Skeletal muscle cell (primary cell): ENCODE measurements around the gene CA10.

Experiments used
- DNase-seq: peaks from one replicate; pipeline ENCODE4 v3.0.0-alpha.2; 2010; ENCODE audit warnings: low read depth
- H3K4me3 ChIP-seq: 2 replicates; pipeline ENCODE4 v1.5.1; 2011; ENCODE audit warnings: low read depth, mild to moderate bottlenecking, control low read depth, low read length, moderate library complexity

CA10 gene

DNA sequence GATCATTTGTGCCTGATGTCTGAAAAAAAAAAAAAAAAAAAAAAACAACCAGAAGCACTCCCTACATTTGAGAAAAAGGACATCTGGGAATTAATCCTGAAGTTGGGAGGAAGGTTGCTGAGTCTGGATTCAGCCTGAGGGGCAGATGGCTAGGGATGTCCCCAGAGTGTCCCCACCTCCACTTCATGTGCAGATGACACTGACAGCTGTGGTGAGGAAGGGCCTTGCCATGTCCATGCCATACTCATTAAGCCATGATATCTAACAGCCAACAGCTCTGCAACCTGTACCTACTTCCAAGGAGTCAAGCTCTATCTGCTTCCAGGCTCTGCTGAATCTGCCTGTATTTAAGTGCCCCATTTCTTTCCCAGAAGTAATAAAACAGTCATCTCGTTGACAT, 356.0 kb downstream of the CA10 start:
- no peak for DNase-seq
- no peak overlapping the region for H3K4me3 ChIP-seq

DNA sequence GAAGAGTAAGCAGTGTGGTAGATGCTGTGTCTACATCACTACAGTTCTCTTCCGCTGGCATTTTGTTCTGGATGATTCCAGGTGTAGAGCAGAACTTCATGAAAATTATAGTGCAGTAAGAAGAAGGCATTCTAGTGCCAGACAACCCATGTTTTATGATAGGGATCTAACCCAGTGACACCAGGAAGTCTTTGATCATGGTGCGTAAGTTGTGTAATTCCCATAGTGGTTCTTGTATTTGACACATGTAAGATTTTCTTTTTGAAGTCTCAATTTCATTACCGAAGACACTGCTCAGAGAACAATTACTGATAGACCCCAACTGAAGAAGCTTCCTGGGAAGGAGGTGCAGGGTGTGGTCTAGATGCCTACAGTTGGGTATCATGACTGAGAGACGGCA, 356.9 kb downstream of the CA10 start:
- H3K4me3 ChIP-seq = no peak overlapping the region
- DNase-seq = no peak

DNA sequence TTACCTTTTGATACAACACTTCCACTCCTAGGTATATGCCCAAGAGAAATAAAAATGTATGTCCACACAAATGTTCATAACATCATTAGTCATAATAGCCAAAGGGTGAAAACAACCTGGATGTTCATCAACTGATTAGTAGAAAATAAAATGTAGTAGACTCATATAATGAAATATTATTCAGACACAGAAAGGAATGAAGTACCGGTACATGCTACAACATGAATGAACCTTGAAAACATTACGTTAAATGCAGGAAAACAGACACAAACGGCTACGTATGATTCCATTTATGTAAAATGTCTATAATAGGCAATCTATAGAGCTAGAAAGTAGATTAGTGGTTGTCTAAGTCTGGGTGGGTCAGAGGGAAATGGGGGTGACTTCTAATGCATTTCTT, 358.5 kb downstream of the CA10 start:
- no peak for DNase-seq
- H3K4me3 ChIP-seq = no peak overlapping the region

DNA sequence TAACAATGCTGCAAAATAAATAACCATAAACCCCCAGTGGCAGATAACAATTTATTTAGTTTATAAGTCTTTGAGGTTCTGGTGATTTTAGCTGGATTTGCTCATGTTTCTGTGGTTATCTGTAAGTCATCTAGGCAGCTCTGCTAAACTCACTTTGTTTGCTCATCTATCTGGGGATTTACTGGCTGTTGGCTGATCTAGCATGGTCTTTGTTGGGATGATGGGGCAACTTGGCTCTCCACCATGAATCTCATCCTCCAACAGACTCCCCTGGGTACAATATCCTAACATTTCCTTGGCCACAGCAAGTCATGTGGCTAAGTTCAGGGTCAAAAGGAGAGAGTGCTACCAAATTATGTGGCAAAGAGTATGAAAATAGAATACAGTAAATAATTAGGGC, 359.3 kb downstream of the CA10 start:
- H3K4me3 ChIP-seq = no peak overlapping the region
- no peak for DNase-seq

DNA sequence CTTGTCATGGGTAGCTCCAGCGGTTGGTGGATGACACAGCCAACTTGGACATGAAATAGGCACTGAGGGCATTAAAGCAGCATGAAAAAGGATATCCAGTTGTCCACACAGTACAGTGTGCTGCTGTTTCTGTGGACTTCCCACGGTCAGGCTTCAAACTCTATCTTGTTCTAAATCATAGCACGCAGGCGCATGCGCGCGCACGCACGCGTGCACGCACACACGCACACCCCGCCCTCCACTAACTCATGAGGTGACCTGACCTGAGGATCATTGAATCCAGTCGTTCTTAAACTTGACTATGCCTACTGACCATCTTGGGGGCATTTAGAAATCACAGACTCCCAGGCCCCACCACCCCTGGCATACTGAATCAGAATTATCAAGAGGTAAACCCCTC, 361.4 kb downstream of the CA10 start:
- no peak for DNase-seq
- no peak overlapping the region for H3K4me3 ChIP-seq

DNA sequence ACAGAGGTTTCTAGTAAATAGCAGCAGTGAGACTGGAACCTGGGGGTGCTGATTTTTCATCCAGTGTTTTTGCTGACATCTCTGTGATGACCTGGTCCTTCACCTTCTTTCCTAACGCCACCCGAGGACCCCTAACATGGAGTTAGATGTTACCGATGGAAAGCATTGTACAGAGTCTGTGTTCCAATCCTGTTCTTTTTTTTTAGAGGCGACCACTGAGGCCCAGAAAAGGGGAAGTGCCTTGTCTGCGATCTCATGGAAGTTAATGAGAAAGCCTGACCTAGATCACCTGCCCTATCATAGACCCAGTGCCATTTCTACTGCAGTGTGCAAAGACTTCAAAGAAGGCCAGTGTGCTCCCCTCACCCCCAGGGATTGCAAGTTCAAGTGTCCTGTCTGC, 362.5 kb downstream of the CA10 start:
- H3K4me3 ChIP-seq = no peak overlapping the region
- DNase-seq = no peak

DNA sequence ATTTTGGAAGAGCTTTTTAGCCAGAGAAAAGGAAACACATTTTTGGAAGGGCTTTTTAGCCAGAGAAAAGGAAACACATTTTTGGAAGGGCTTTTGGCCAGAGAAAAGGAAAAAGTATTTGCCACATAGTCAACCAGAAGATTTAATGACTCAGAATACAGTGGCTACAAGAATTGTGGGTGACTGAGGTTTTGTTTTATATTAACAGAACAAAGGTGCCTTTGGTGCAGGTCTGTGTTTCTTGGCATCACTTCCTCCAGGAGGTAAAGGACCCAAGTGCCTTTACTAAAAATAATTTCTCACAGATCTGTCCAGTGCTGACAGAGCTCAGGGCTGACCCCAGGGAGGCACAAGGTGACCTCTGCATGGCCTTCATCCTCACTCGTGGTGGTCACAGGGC, 363.1 kb downstream of the CA10 start:
- DNase-seq = no peak
- no peak overlapping the region for H3K4me3 ChIP-seq

DNA sequence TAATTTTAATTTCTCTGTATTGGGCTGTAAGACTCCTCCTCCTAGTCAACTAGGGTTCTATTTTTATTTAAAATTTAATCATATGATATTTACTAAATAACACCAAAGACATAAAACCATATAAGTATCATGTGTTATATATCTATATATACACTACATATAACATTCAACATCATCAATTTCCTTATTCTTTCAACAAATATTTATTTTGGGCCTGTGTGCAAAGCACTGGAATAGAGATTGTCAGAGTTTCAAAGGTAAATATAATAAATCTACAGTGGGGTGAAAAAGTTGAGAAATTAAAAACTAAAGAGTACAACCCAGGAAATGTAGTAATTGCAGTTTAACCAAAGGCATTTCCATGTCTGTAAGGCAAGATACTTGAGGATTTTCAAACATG, 364.0 kb downstream of the CA10 start:
- no peak for DNase-seq

DNA sequence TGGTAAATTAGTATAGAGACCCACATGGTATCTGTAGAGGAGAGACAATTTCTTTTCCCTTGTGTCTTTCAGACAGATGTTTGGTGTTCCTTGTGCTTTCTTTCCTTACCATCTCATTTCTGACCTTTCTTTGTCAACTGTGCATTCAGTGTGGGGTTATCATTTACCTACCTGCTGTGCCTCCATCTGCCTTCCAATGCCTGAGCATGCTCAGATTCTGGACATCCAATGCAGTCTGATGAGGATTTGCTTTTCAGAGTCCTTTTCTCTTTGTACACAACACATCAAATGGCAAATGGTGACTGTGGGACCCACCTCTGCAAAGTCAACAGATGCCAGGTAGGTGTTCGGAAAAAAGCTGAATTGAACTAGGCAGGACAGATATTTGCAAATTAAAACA, 364.8 kb downstream of the CA10 start:
- H3K4me3 ChIP-seq = no peak overlapping the region
- no peak for DNase-seq

More for the DNA sequence above, 364.0 kb downstream of the CA10 start:
- no peak overlapping the region for H3K4me3 ChIP-seq

DNA sequence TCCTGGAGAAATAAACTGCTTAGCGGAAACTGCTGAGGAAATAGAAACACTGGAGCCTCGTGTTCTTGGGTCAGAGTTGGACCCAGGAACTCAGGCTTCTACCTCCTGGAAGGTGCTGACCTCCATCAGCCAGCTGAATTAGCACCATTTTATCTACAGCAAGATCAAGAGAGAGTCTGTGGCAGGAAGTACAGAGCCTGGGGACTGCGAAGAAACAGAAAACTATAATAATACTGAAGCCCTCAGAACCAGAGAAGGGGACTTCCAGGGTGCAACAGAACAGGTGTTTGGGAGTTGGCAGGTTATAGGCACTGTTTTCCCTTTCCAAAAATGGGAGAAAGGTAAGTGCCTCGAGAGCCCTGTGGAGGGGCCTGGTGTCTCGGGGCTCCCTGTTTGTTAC, 379.7 kb downstream of the CA10 start:
- no peak overlapping the region for H3K4me3 ChIP-seq
- no peak for DNase-seq

DNA sequence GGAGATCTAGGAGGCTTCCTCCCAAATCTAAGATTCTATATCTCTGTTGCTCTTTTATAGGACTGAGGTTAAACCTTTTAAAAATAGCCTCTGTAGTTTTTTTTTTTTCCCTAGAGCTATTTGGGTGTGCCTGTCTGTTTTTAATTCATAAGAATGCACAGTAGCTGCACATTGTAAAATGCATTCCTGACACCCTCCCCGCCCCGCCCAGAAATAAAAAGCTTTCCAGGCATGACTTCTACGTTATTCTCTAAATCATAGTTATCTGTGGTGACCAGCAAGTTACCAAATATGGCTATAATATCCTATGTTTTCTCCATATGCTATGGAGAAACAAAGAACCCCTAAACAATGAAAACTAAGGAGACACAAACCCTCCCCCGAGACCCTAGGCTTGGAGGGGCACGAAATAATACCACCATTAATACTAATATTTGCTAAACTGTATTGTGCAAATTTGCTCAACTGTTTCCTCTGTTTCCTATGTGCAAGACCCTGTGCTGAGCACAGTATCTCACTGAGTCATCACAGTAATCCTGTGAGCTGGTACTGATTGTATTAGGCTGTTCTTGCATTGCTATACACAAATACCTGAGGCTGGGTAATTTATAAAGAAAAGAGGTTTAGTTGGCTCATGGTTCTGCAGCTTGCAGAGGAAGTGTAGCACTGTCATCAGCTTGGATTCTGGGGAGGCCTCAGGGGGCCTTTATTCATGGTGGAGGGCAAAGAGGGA, 388.3 kb downstream of the CA10 start:
- no peak overlapping the region for H3K4me3 ChIP-seq
- no peak for DNase-seq

DNA sequence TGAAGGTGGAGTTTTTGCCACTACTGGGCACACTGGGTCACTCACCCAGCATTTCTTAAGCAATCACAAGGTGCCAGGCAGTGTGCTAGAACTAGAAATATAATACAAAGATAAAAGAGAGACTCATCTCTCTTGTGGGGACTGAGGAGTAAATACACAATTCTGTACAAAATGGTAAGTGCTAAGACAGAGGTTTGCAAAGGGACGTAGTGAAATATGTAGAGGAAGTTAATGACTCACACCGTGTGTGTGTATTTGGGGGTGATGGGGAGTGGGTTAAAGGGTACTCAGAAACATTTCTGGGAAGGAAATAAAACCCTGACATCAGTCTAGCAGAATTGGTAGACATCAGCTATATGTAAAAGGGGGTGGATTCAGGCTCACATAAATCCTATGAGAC, 389.3 kb downstream of the CA10 start:
- H3K4me3 ChIP-seq = no peak overlapping the region
- DNase-seq = no peak

DNA sequence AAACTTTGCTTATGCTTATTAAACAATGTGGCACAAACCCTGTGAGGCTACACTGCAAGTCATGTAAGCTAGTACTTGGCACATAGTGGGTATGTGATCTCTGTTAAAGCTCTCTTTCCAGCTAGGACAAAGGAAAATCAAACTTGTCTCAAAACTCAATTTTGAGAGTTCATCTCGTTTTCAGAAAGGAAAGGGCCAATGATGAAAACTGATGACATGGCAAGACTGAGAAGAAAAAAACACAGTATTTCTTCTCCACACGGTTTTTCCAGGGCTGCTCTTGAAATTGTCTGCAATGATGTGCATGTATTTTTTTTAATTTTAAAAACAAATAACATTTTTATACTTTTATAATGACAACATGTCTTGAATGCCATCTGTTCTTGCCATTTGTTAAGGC, 389.8 kb downstream of the CA10 start:
- DNase-seq = no peak
- no peak overlapping the region for H3K4me3 ChIP-seq

DNA sequence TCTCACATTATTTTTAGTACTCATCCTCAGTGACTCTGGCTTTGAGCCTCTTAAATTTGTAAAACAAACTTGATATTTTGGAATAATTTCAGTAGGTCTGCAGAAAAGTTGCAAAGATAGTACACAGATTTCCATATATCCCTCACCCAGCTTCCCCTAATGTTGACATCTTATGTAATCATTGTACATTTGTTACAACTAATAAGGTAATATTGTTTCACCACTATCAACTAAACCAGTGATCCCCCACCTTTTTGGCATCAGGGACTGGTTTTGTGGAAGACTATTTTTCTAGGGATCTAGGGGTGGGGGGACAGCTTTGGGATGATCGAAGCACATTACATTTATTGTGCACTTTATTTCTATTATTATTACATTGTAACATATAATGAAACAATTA, 391.2 kb downstream of the CA10 start:
- no peak overlapping the region for H3K4me3 ChIP-seq
- DNase-seq = no peak

DNA sequence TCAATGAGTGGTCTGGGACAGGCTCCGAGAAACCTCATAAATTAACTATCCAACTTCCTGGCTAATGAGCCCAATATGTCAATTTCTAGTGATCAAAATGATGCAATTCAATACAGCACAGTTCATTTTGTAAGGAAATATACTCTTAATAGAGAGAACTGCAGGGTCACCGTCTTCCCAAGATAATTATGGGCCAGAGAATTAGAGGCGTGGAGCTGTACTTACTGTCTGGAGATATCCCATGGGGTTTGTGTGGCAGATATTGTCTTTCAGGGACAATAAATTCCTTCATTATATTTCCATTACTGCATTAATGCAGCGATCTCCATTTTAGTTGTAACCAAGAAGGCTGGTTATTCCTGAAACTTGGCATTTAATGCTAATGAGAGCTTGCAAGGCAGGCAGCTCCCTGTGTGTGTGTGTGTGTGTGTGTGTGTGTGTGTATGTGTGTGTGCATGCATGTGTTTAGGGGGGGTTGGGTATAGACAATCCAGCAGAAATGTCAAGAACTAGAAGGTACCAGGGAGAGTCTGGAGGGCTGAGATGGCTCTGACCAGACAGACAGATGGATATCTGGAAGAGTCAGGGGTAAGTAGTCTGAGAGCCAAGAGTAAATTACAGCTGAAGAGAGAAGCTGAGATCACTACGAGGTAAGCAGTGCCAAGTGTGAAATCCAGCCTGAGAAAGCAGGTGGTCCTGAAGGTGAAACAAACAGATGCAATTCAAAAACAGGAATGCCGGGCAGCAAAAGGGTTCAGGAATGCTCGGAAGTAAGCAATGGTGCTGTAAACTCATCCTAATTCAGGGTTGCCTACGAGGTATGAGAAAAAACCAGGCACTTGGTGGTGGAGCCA, 393.0 kb downstream of the CA10 start:
- no peak for DNase-seq
- H3K4me3 ChIP-seq = no peak overlapping the region

DNA sequence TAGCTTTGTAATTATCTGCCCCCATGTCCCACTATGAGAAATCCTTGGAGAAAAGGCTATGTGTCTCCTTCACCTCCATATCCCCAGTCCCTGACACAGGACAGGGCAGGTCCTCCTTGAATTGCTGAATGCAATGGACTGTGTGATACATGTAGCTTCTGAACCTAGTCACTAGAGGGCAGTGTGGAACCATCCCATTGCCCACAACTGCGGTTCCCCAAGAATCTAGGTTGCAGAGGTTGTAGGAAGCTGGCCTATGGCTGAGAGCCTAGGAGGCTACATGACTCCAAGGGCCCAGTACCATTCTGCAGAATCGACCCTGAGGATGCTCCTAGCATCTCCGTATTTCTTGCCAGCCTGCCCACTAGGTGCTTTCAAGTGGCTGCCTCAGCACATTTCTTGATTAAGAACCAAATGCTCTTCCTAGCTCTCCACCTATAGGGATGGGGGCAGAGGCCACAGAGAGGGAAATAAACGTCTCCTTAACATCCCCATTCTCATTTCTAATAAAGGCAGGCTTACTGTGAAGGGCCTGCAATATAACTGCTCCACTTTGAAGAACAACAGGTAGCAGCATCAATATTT, 394.0 kb downstream of the CA10 start:
- no peak overlapping the region for H3K4me3 ChIP-seq
- peak; percentile 1 for DNase-seq

DNA sequence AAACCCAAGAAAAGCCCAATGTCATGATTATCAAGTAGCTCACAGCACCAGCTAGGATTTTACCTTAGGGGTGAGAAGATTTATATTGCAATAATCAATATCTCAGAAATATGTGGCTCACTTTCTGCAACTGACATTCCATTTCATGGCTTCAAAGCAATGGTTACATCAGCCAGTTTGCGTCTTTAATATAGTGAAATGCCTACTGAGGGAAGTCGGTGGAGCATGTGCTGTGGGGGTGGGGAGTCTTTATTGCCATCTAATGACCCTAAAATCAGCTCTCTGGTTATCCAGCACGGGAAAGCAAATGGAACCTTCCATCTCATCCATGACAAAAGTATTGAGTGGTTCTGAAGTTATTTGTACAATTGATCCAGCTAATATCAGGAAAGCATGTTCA, 395.5 kb downstream of the CA10 start:
- no peak overlapping the region for H3K4me3 ChIP-seq
- no peak for DNase-seq

DNA sequence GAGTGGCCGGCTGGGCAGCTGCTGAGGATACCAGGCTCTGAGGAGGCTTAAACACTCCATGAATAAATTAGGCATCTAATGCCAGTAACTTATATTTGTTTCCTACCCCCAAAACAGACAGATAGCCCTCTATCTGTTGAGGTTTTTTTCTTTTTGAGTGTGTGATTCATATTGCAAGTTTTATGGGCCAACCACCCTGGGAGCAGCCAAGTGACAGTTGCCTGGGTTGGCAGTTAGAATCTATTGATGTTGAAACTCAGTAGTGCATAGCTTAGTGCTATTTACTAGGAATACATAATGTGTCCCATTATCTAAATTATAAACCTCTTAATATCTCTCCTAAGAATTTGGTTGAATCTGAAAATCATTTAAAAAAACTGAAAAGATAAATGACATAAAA, 397.4 kb downstream of the CA10 start:
- H3K4me3 ChIP-seq = no peak overlapping the region
- DNase-seq = no peak

DNA sequence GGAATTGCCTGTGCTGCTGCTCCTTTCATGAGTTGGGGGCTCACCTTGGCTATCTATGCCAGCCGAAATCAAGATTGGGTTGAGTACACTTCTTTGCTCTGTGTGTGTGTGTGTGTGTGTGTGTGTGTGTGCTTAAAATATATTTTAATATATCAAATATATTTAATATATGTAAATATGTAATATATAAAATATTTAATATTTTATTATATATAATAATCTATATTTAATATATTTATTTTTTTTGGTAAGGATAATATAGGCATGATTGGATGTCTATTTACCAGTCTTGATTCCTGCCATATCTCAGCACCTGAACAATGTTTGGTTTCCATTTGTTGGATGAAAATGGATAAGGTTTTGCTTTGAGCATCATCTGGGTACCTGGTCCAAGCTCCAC, 399.3 kb downstream of the CA10 start:
- no peak for DNase-seq

DNA sequence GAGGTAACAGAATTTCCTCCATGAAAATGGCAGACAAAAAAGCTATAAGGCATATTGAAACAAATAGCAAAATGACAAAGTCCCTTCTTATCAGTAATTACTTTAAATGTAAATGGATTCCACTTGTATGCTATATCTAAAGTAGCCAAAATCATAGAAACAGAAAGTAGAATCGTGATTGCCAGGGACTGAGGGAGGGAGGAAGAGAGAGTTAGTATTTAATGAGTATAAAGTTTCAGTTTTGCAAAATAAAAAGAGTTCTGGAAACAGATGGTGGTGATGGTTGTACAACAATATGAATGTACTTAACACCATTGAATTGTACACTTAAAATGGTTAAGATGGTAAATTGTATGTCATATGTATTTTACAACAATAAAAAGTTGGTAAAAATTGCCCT, 407.4 kb downstream of the CA10 start:
- DNase-seq = no peak
- no peak overlapping the region for H3K4me3 ChIP-seq

More for the DNA sequence above, 399.3 kb downstream of the CA10 start:
- H3K4me3 ChIP-seq = no peak overlapping the region
